GM12878 (cell line): ENCODE data around the gene TACC2. TPM values are rescaled to one million over a fixed set of nuclear protein-coding genes. Genes with fewer than 3 reads are reported as not detected.

Experiments
- ATAC-seq: fragments of 200-7000 bp; cut with Tn5 transposase; 3 replicates; pipeline ENCODE4 v1.9.1; 2020; ENCODE audit warnings: mild to moderate bottlenecking, moderate library complexity
- BruUV-seq: library from RNA; stranded (reverse); fragments of 400-500 nt; replicated peaks from 2 replicates; lab custom pipeline; 2021; lab: Mats Ljungman, UMichigan
- CTCF ChIA-PET: fragments of 300-600 bp; sonication (Branson Sonifier 250); formaldehyde crosslinking; extraction: SDS; loops from one replicate; lab custom pipeline; 2021; ENCODE audit warnings: inconsistent platforms; lab: Yijun Ruan, JAX
- POLR2A ChIA-PET: fragments of 350-600 bp; formaldehyde crosslinking; extraction: SDS; loops from one replicate; lab custom pipeline; 2021; ENCODE audit warnings: inconsistent platforms; lab: Charles Lee
- RAD21 ChIA-PET: fragments of 300-600 bp; sonication (Branson Sonifier 250); formaldehyde crosslinking; loops from one replicate; lab custom pipeline; 2023; ENCODE audit warnings: antibody characterized with exemption; ENCODE audit not compliant: unreplicated experiment; lab: Charles Lee
- SMC1A ChIA-PET: fragments of 300-600 bp; sonication (Branson Sonifier 250); formaldehyde crosslinking; loops from one replicate; lab custom pipeline; 2023; ENCODE audit not compliant: unreplicated experiment, uncharacterized antibody; lab: Charles Lee
- DNase-seq: peaks from one replicate; pipeline ENCODE4 v3.0.0-alpha.2; 2011; ENCODE audit warnings: low read depth, low spot score
- FAIRE-seq: peaks from 3 replicates; lab custom pipeline; 2011; peaks lifted over from hg19 to GRCh38; lab: Jason Lieb, UNC
- H2AFZ ChIP-seq: 2 replicates; pipeline ENCODE4 v1.6.0; 2011; ENCODE audit warnings: low read depth, low read length, control low read depth; ENCODE audit not compliant: control insufficient read depth
- H3K27ac ChIP-seq: 2 replicates; pipeline ENCODE4 v1.5.1; 2011; ENCODE audit warnings: control low read depth; ENCODE audit not compliant: control insufficient read depth, insufficient read depth
- H3K27me3 ChIP-seq, 2 experiments: replicated peaks in 1 of 2; 2 replicates each; pipeline versions ENCODE4 v1.6.0 to v1.6.1; 2011; ENCODE audit warnings: low read length in 1 of 2; ENCODE audit not compliant: control insufficient read depth in 2 of 2, insufficient read depth in 2 of 2
- H3K36me3 ChIP-seq, 2 experiments: 2 replicates each; pipeline ENCODE4 v1.5.1; 2011; ENCODE audit warnings: low read length in 1 of 2; ENCODE audit not compliant: control insufficient read depth in 2 of 2, insufficient read depth in 2 of 2
- H3K4me1 ChIP-seq: 2 replicates; pipeline ENCODE4 v1.6.1; 2011; ENCODE audit warnings: mild to moderate bottlenecking, low read length, moderate library complexity, mixed read lengths; ENCODE audit not compliant: control insufficient read depth, insufficient read depth
- H3K4me2 ChIP-seq: 2 replicates; pipeline ENCODE4 v1.6.0; 2011; ENCODE audit warnings: control low read depth; ENCODE audit not compliant: control insufficient read depth, insufficient read depth
- H3K4me3 ChIP-seq: fragments of 200-600 bp; sonication (generic); 2 replicates; pipeline ENCODE4 v1.5.1; 2016
- H3K79me2 ChIP-seq: 2 replicates; pipeline ENCODE4 v1.6.0; 2011; ENCODE audit warnings: low read length; ENCODE audit not compliant: control insufficient read depth, insufficient read depth
- H3K9ac ChIP-seq: 2 replicates; pipeline ENCODE4 v1.8.0; 2011; ENCODE audit warnings: low read length, control low read depth, mixed read lengths; ENCODE audit not compliant: control insufficient read depth, insufficient read depth
- H3K9me3 ChIP-seq: replicated peaks from 3 replicates; pipeline ENCODE4 v1.5.1; 2011; ENCODE audit warnings: mild to moderate bottlenecking, low read length; ENCODE audit not compliant: control insufficient read depth, insufficient read depth
- H4K20me1 ChIP-seq: 2 replicates; pipeline ENCODE4 v1.6.0; 2011; ENCODE audit not compliant: control insufficient read depth, insufficient read depth
- EP300 ChIP-seq, 2 experiments: fragments of 150-350 bp in 1 of 2; IDR thresholded peaks; 2 replicates each; pipeline ENCODE4 v1.6.1; 2011 to 2012; ENCODE audit warnings: low read depth in 2 of 2, low read length in 2 of 2, borderline replicate concordance in 1 of 2, improper control_type of control experiment in 1 of 2, inconsistent platforms in 1 of 2; ENCODE audit not compliant: control insufficient read depth in 1 of 2
- IRF3 ChIP-seq: fragments of 450-650 bp; IDR thresholded peaks from 2 replicates; pipeline ENCODE4 v1.6.1; 2014; ENCODE audit warnings: mild to moderate bottlenecking
- WRNIP1 ChIP-seq: IDR thresholded peaks from 2 replicates; pipeline ENCODE4 v1.6.1; 2011; ENCODE audit warnings: low read depth, low read length, improper control_type of control experiment, borderline replicate concordance
- WGBS: methylation state at CpG from one replicate; pipeline ENCODE4 v1.1.6; 2016; ENCODE audit warnings: low lambda C conversion rate; ENCODE audit not compliant: insufficient replicate concordance, insufficient coverage; ENCODE audit errors: missing lambda C conversion rate; 5-methylcytosine and 5-hydroxymethylcytosine counted together
- in situ Hi-C: fragments of 300-500 bp; cut with MboI; formaldehyde crosslinking; loops from 9 replicates; pipeline ENCODE4 v1.14.3; 2018; ENCODE audit warnings: mixed read lengths
- intact Hi-C: fragments of 100-400 bp; cut with micrococcal nuclease; formaldehyde crosslinking; loops from one replicate; pipeline ENCODE4 v1.14.2; 2022; ENCODE audit not compliant: unreplicated experiment
- polyA plus RNA-seq, 11 experiments: library from polyadenylated mRNA; depleted of rRNA in 4 of 11; unstranded in 6 of 11; stranded (reverse) in 5 of 11; fragments of >200 nt; fragmentation: Nextera tagmentation in 4 of 11; fragmentation: Illumina TruSeq in 1 of 11; extraction: Ambion mirVana in 4 of 11; extraction: Trizol in 1 of 11; gene quantifications; 1 replicate in 1 of 11; 2 replicates in 10 of 11; pipeline versions ENCODE4 v1.2.1 to v1.2.3, GENCODE V29; 2011 to 2016; ENCODE audit warnings: inconsistent platforms in 2 of 11, missing spikeins in 2 of 11, low read depth in 1 of 11
- total RNA-seq, 4 experiments: library from RNA; depleted of rRNA in 3 of 4; stranded (reverse); fragments of >200 nt in 3 of 4; fragmentation: Illumina TruSeq in 1 of 4; extraction: Trizol in 1 of 4; gene quantifications; 2 replicates each; pipeline versions ENCODE4 v1.2.1 to v1.2.3, GENCODE V29; 2013 to 2021

Gene TACC2
- total and polyA plus RNA-seq, 10 of the 15 experiments (the other 5 are each of a cell fraction or from before 2014, with no cell fraction given): 0.07 to 0.64 (median 0.13) TPM; not detected in 5

GRCh38 chr10:122139627-122140170 is 150.7 kb downstream of the TACC2 start (continued):
- no peak for TF ChIP-seq IRF3

GRCh38 chr10:122140461-122140902 is 151.5 kb downstream of the TACC2 start:
- BruUV-seq: no TSS peak
- Histone ChIP-seq H3K36me3 (no peaks in the 10 kb centered on the region; a peak in 1 of 4 replicates), H2AFZ (no peak overlapping the region), H3K27ac (no peak overlapping the region), H3K79me2 (no peaks in the 10 kb centered on the region)
- in situ Hi-C loops: no loop called here
- CTCF ChIA-PET: no interaction called here
- RAD21 ChIA-PET: no interaction called here
- SMC1A ChIA-PET: interaction anchor here (0.6 kb wide), 1 partner anchor 373 kb away, joined by 3 read pairs; no protein-coding TSS in a partner anchor
- FAIRE-seq: no peak
- TF ChIP-seq WRNIP1: no peak
- no peak for TF ChIP-seq IRF3
- TF ChIP-seq EP300 (IDR thresholded peaks at IDR 0.05; ENCODE audit: borderline replicate concordance in 1 of 2, control insufficient read depth in 1 of 2, low read depth in 2 of 2, low read length in 2 of 2): no peak
- TF ChIP-seq, all 136 proteins: peak for 0
- ATAC-seq (no peak), DNase-seq (no peak)
- Histone ChIP-seq H3K9me3 (no peaks in the 10 kb centered on the region), H3K9ac (no peak overlapping the region), H3K4me1 (no peaks in the 10 kb centered on the region), H3K4me3 (no peak overlapping the region), H3K4me2 (no peak overlapping the region), H4K20me1 (no peaks in the 10 kb centered on the region), H3K27me3 (0 out of 4 replicates have a peak, but pooled peaks cover 0 to 2% of the 10 kb centered on the region in 2 experiments)
- 34% methylated on average over 9 of the region's 9 CpGs for WGBS
- intact Hi-C loops: loop anchor here (10.0 kb wide), 1 partner anchor 294 kb away; no protein-coding TSS in a partner anchor
- POLR2A ChIA-PET: no interaction called here
